Stimulated activated CD4-positive, alpha-beta T cell treated with anti-CD3 and anti-CD28 coated beads, Interleukin-2, amount 100 ng/mL, for 48 hours (primary cell): Measurements from ENCODE around the gene CERS4.
"Not testable (repeated sequence)": the region's sequence is repeated elsewhere in the genome, so short reads cannot be mapped to it uniquely, and the experiment has no call there.

Source experiments
- DNase-seq, 2 donors: peaks; one replicate each; pipeline ENCODE4 v3.0.0-alpha.2; 2020

CERS4 gene

GRCh38 chr19:8244442-8244841 lies 35.3 kb downstream of the CERS4 start:
- no peak for DNase-seq

GRCh38 chr19:8245869-8246835 lies 37.0 kb downstream of the CERS4 start:
- DNase-seq, result no peak

GRCh38 chr19:8247129-8247890 lies 38.1 kb downstream of the CERS4 start:
- not testable (repeated sequence) for DNase-seq

- no peak for DNase-seq
Observed at GRCh38 chr19:8248348-8249328, 39.5 kb downstream of the CERS4 start.

GRCh38 chr19:8250596-8250995 lies 41.4 kb downstream of the CERS4 start:
- no peak for DNase-seq

- no peak for DNase-seq
Observed at GRCh38 chr19:8251025-8251472, 41.9 kb downstream of the CERS4 start.

GRCh38 chr19:8252922-8253589 lies 43.9 kb downstream of the CERS4 start:
- peak; percentile 87 to 88 for DNase-seq

- no peak for DNase-seq
Observed at GRCh38 chr19:8253678-8254077, 44.5 kb downstream of the CERS4 start.

- DNase-seq, result no peak
Observed at GRCh38 chr19:8254286-8255001, 45.3 kb downstream of the CERS4 start.

- DNase-seq, result no peak
Observed at GRCh38 chr19:8255426-8256125, 46.4 kb downstream of the CERS4 start.

- DNase-seq, result no peak
Observed at GRCh38 chr19:8256276-8257051, 47.3 kb downstream of the CERS4 start.

GRCh38 chr19:8257052-8257443 lies 47.9 kb downstream of the CERS4 start:
- DNase-seq, result no peak

- DNase-seq, result no peak
Observed at GRCh38 chr19:8259142-8259921, 50.2 kb downstream of the CERS4 start.

- no peak for DNase-seq
Observed at GRCh38 chr19:8259922-8260247, 50.7 kb downstream of the CERS4 start.

GRCh38 chr19:8261347-8261746 lies 52.2 kb downstream of the CERS4 start:
- no peak for DNase-seq

GRCh38 chr19:8261881-8262280 lies 52.7 kb downstream of the CERS4 start:
- DNase-seq, result no peak

- DNase-seq, result no peak
Observed at GRCh38 chr19:8262431-8262830, 53.3 kb downstream of the CERS4 start.

- not testable (repeated sequence) for DNase-seq
Observed at GRCh38 chr19:8264248-8264647, 55.1 kb downstream of the CERS4 start.

- DNase-seq, result no peak
Observed at GRCh38 chr19:8265872-8266271, 56.7 kb downstream of the CERS4 start.
